Neutrophil (primary cell): ENCODE data around the gene ZBTB32.

ENCODE experiments used
- H3K27ac ChIP-seq: fragments of 200-600 bp; sonication (generic); 2 replicates; pipeline ENCODE4 v1.5.1; 2016; ENCODE audit warnings: mild to moderate bottlenecking, moderate library complexity
- H3K27me3 ChIP-seq: fragments of 200-600 bp; sonication (generic); 2 replicates; pipeline ENCODE4 v1.6.0; 2016; ENCODE audit warnings: mild to moderate bottlenecking
- H3K36me3 ChIP-seq: fragments of 200-600 bp; sonication (generic); 2 replicates; pipeline ENCODE4 v1.5.1; 2017
- H3K4me1 ChIP-seq, 2 experiments: fragments of 200-600 bp in 1 of 2; sonication (generic) in 1 of 2; 1 replicate in 1 of 2; 2 replicates in 1 of 2; pipeline versions ENCODE4 v1.5.1 to v1.6.1; 2013 to 2016; ENCODE audit warnings: low read depth in 1 of 2, low read length in 1 of 2, mild to moderate bottlenecking in 1 of 2, moderate library complexity in 1 of 2; ENCODE audit not compliant: control insufficient read depth in 1 of 2, insufficient read depth in 1 of 2
- H3K4me3 ChIP-seq, 2 experiments: fragments of 200-600 bp in 1 of 2; sonication (generic) in 1 of 2; 1 replicate in 1 of 2; 2 replicates in 1 of 2; pipeline ENCODE4 v1.5.1; 2013 to 2016; ENCODE audit warnings: low read depth in 1 of 2, low read length in 1 of 2, mild to moderate bottlenecking in 1 of 2, moderate library complexity in 1 of 2
- H3K9me3 ChIP-seq: fragments of 200-600 bp; sonication (generic); 2 replicates; pipeline ENCODE4 v1.5.1; 2016
- TF ChIP-seq, protein P1 (sequence below): fragments of 200-600 bp; sonication (generic); IDR thresholded peaks from 2 replicates; pipeline ENCODE4 v1.5.1; 2016; ENCODE audit warnings: antibody characterized with exemption

The ZBTB32 gene

GRCh38 chr19:35710784-35711723 is 6.7 kb downstream of the ZBTB32 start:
- TF ChIP-seq, protein P1, sequence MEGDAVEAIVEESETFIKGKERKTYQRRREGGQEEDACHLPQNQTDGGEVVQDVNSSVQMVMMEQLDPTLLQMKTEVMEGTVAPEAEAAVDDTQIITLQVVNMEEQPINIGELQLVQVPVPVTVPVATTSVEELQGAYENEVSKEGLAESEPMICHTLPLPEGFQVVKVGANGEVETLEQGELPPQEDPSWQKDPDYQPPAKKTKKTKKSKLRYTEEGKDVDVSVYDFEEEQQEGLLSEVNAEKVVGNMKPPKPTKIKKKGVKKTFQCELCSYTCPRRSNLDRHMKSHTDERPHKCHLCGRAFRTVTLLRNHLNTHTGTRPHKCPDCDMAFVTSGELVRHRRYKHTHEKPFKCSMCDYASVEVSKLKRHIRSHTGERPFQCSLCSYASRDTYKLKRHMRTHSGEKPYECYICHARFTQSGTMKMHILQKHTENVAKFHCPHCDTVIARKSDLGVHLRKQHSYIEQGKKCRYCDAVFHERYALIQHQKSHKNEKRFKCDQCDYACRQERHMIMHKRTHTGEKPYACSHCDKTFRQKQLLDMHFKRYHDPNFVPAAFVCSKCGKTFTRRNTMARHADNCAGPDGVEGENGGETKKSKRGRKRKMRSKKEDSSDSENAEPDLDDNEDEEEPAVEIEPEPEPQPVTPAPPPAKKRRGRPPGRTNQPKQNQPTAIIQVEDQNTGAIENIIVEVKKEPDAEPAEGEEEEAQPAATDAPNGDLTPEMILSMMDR = no peak
- Histone ChIP-seq H3K27ac (no peak overlapping the region), H3K36me3 (no peaks in the 10 kb centered on the region), H3K9me3 (no peaks in the 10 kb centered on the region), H3K4me3 (no peak overlapping the region), H3K4me1 (peaks cover 7 to 10% of the 10 kb centered on the region in 2 experiments), H3K27me3 (peaks cover 45% of the 10 kb centered on the region)

GRCh38 chr19:35712567-35713505 is 8.5 kb downstream of the ZBTB32 start:
- Histone ChIP-seq H3K4me3 (no peak overlapping the region), H3K4me1 (peaks cover 15 to 23% of the 10 kb centered on the region in 2 experiments), H3K27me3 (peaks cover 38% of the 10 kb centered on the region), H3K36me3 (no peaks in the 10 kb centered on the region), H3K27ac (no peak overlapping the region), H3K9me3 (no peaks in the 10 kb centered on the region)
- TF ChIP-seq, protein P1 = no peak

GRCh38 chr19:35713506-35713850 is 9.1 kb downstream of the ZBTB32 start:
- H3K27ac ChIP-seq = no peak overlapping the region
- H3K9me3 ChIP-seq = no peaks in the 10 kb centered on the region
- TF ChIP-seq, protein P1 = no peak
- H3K4me3 ChIP-seq = no peak overlapping the region
- peaks cover 31% of the 10 kb centered on the region for H3K27me3 ChIP-seq
- H3K4me1 ChIP-seq = peaks cover 17 to 26% of the 10 kb centered on the region in 2 experiments
- H3K36me3 ChIP-seq = no peaks in the 10 kb centered on the region

DNA sequence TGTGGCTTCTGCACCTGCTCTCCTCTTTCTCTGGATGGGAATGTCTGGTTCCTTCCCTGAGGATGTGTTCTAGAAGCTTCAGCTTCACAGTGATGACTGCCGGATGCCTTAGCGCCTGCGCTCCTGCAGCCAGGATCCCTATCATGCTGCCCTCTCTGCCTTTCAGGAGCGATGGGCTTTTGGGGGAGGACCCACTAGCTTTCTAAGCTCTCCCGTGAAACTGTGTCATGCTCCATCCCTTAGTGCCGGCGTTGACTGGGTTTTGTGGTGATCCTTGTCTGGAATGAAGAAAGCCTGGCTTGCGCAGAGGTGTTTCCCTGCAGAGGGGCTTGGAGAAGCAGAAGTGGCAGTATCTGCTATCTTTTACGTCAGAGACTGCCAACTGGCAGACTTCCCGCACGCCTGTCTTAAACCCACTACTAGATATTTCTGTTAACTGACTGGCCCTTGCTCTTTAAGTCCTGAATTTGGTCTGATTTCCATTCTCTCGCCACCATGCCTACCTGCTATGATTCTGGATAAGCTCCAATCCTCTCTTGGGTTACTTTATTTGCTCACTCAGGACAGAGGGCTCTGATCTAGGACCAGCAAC is 9.6 kb downstream of the ZBTB32 start:
- no peak overlapping the region for H3K27ac ChIP-seq
- TF ChIP-seq, protein P1 = no peak
- H3K9me3 ChIP-seq = no peaks in the 10 kb centered on the region
- H3K36me3 ChIP-seq = no peaks in the 10 kb centered on the region
- no peak overlapping the region for H3K4me3 ChIP-seq
- H3K4me1 ChIP-seq = peaks cover 22 to 32% of the 10 kb centered on the region in 2 experiments
- H3K27me3 ChIP-seq = peaks cover 31% of the 10 kb centered on the region

DNA sequence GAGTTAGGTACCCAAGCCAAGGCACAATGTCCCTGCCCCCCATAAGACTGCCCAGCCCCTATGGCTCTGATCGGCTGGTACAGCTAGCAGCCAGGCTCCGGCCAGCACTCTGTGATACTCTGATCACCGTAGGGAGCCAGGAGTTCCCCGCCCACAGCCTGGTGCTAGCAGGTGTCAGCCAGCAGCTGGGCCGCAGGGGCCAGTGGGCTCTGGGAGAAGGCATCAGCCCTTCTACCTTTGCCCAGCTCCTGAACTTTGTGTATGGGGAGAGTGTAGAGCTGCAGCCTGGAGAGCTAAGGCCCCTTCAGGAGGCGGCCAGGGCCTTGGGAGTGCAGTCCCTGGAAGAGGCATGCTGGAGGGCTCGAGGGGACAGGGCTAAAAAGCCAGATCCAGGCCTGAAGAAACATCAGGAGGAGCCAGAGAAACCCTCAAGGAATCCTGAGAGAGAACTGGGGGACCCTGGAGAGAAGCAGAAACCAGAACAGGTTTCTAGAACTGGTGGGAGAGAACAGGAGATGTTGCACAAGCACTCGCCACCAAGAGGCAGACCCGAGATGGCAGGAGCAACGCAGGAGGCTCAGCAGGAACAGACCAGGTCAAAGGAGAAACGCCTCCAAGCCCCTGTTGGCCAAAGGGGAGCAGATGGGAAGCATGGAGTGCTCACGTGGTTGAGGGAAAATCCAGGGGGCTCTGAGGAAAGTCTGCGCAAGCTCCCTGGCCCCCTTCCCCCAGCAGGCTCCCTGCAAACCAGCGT is 10.4 kb downstream of the ZBTB32 start:
- Histone ChIP-seq H3K36me3 (peaks cover 3% of the 10 kb centered on the region), H3K4me1 (peaks cover 29 to 35% of the 10 kb centered on the region in 2 experiments), H3K27ac (no peak overlapping the region), H3K9me3 (no peaks in the 10 kb centered on the region), H3K27me3 (peaks cover 26% of the 10 kb centered on the region), H3K4me3 (no peak overlapping the region)
- TF ChIP-seq, protein P1 = no peak
